Stimulated activated CD4-positive, alpha-beta T cell treated with anti-CD3 and anti-CD28 coated beads, Interleukin-1b, Interleukin-23, amount 100 ng/mL, for 24 hours (primary cell): ENCODE measurements around the gene ATP6V0B.
A peak's percentile ranks its signal among the peaks of the same experiment; 100 is the strongest.

Source experiments
- DNase-seq, 4 experiments: peaks; one replicate each; pipeline ENCODE4 v3.0.0-alpha.2; 2020; ENCODE audit warnings: low read depth in 4 of 4, low spot score in 1 of 4

Gene ATP6V0B

DNA sequence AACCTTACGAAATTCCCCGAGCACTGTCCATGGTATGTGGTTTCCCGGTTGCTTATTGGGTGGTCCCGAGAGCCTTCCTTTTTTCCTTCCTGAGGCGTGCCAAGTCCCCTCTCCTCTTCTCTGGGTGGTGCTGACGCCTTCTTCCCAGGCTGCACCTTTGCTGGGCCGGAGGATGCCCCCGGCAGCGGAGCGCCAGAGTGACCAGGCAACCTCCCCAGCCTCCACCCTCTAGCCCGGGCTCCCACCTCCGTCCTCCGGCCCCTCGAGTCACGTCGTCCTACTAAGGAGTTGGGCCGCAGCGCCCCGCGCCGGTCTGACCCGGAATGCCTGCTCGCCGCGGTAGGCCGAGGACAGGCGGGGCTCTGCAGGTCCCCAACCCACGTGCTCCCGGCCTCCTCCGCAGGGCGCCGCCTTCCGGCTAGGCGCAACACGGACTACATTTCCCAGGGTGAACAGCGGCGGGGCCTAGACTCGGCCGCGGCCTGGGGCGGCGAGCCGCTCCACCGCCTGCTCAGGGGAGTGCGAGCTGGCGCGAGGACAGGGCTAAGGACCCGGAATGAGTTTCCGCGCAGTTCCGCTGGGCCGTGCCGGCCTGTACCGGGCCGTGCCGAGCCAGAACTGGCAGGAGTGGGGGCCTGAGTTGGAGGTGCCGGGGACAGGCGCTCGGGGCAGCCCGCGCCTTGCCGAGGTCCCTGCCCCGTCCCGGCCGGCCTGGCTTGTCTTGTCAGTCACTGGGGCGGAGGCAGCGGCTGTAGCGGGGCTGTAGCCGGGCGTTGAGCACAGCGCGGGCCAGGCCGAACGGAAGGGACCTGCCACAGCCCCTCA, 28.3 kb upstream of the ATP6V0B start, which contains the start of gene IPO13:
Gene IPO13, plus strand, starts transcription at position 715 of the 825 bp plus-strand sequence. CDS start 651 bp downstream, outside the sequence.
- peak; percentile 89 to 93 (median 90) for DNase-seq

DNA sequence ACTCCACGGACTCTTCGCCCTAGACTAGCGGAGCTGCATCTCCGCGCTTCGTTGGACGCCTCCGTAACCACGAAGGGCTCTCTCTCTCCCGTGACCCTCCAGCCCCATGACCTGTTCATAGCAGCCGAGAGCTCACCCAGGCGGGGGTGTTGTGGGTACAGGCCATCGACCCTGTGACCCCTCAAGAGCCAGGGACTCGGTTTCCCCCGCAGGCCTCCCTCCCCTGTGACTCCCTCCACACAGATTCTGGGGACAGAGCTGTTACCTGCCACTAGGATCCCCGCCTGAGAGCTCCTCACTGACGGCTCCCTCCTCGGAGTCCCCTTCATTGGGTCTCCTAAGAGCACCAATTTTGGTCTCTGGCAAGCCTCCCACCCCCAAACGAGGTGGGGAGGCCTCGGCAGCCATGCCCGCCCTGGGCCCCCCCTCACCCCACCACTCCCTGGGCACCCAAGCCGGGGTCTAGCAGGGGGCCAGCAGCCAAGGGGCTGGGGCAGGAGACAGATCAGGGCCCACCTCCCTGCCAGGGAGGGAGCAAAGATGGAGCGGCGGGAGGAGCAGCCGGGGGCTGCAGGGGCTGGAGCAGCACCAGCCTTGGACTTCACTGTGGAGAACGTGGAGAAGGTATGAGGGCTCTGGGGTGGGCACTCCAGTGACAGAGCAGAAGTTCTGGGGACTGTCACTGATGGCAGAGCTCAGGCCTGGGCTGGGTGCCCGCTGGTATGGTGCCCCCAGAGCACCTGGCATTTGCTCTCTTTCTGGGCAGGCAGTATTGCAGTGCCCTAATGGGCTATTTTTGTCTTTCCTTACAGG, 27.5 kb upstream of the ATP6V0B start:
- DNase-seq: no peak

DNA sequence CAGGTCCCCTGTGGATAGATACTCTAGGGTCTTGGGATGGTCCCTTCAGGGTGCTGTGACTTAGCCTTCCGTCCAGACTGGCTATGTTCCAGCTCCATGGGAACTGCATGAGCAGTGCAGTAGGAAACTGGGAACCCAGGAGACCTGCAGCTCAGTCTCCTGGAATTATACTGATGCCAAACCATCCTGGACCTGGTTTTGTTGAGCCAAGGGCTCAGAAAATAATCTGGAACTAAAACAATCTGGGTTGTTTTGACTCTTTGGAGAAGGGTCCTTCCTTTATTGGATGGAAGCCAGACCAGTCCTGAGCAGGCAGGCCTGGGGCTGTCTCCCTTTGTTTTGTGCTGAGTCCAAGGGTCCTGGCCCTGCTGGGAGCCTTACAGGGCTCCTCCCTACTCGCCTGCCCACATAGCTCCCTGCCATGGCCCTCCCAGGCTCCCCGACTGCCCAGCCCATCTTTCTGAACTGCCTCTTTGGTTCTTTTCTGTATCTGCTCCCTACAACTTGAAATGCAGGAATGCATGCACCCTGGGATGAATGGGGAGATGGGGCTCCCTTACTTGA, 26.8 kb upstream of the ATP6V0B start:
- DNase-seq: no peak

DNA sequence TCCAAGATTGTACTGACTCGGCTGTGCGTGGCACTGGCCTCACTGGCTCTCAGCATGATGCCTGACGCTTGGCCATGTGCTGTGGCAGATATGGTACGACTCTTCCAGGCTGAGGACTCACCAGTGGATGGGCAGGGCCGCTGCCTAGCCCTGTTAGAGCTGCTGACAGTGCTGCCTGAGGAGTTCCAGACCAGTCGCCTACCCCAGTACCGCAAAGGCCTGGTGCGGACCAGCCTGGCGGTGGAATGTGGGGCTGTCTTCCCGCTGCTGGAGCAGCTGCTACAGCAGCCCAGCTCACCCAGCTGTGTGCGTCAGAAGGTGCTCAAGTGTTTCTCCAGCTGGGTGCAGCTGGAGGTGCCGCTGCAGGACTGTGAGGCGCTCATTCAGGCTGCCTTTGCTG, 25.1 kb upstream of the ATP6V0B start:
- DNase-seq: no peak

DNA sequence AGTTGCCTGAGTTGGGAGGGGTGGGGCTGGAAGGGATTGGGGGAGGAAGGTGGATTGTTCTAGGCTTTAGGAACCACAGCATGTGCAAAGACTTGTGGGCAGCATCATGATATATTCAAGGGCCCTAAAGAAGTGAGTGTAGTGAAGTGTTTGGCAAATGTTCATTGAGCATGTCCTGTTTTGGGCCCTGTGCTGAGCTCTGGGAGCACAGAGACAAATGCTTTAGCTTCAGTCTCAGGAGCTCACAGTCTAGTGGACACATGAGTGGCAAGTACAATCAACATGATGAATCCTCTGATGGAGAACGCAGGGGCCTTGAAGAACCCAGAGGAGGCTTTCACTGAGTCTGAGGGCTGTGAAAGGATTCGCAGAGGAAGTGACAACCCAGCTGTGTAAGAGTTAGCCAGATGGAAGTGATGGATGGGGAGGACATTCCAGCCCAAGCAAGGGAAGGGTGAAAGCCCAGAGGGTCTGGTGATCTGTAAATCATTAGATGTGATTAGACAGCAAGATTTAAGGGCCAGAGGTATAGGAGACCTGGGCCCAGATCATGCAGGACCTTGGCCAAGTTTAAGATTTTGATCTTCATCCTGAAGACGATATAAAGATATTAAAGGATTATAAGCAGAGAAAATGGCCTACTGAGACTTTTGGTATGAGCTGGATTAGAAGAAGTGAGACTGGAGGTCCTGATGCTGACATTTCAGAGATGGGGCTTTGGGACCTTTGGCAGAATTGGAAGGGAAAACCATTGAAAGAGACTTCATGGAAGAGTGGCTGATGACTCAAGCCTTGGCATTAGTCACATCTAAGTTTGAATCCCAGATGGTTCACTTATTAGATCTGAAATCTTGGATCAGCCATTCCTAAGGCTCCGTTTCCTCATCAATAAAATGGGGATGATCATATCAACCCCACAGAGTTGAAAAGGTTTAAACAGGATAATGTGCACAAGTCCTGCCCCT, 23.5 kb upstream of the ATP6V0B start:
- DNase-seq: no peak

DNA sequence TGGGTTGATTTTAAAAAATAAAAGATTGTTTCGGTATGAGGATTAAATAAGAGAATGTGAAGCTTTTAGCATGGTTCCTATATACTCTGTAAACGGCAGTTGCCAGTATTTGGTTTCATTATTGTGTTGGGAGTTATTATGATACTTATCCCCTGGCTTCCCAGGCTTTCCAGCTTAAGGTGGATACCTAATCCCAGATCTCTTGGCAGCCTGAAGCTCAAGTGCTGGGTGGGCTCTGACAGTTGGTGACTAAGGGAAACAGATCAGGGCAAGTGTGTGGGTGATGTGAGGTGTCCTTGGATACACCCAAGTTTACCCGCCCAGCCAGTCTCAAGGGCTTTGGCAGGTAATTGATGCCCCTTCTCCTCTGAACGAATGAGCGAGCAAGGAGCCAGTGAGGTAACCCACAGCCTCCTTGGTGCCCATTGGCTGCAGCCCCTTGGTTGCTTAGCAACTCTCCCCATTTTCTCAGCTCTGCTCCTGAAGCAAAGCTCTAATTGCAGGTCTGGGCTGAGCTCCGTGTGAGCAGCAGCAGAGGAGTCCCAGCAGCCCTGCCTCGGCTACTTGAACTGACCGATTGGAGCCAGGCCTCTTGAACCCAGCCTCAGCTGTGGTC, 21.9 kb upstream of the ATP6V0B start:
- no peak for DNase-seq

DNA sequence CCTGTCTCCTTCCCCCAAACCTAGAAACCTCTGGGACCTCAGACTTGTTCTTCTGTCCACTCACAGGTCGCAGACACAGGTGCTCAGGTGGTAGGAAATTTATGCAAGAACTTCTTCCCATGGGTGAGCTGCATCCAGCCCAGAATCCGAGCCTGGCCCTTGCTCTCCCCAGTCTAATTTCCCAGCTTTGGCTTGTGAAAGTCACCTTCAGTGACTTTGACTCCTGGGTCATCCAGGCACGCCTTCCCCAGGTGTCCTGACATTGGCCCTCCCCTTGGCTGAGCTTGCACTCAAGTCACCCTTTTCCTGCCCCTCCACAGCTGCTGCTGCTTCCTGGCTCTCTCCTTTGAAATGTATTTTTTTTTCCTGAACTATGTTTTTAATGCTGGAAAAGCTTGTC, 21.4 kb upstream of the ATP6V0B start:
- DNase-seq: no peak

DNA sequence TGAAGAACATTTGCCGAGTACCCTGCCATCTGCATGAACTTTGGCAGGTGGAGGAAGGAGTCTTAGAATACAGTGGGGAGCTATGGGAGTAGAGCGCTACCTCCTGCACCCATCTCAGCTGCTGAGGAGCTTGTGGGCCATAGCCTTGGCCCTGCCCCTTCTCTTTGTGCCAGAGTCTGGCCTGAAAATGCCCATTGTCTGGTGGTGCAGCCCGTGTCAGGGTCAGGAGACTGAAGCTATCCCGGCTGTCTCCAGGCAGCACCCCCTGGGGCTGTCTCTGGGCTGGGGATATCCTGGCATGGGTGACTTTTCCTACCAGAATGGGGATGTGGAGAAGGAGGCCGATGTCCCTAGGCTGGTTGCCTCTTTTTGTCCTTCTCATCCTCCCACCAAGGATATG, 20.7 kb upstream of the ATP6V0B start:
- no peak for DNase-seq

DNA sequence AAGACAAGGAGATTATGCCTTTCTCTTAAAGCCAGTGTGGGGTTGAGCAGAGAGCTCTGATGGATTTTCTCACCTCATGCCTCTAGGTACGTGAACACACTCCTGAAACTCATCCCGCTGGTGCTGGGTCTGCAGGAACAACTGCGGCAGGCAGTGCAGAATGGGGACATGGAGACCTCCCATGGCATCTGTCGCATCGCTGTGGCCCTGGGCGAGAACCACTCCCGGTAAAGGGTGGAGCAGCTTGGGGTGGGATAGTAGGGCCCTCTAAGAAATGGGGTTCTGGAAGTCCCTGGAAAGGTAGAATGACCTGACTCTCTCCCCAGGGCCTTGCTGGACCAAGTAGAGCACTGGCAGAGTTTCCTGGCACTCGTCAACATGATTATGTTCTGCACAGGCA, 18.5 kb upstream of the ATP6V0B start:
- no peak for DNase-seq

DNA sequence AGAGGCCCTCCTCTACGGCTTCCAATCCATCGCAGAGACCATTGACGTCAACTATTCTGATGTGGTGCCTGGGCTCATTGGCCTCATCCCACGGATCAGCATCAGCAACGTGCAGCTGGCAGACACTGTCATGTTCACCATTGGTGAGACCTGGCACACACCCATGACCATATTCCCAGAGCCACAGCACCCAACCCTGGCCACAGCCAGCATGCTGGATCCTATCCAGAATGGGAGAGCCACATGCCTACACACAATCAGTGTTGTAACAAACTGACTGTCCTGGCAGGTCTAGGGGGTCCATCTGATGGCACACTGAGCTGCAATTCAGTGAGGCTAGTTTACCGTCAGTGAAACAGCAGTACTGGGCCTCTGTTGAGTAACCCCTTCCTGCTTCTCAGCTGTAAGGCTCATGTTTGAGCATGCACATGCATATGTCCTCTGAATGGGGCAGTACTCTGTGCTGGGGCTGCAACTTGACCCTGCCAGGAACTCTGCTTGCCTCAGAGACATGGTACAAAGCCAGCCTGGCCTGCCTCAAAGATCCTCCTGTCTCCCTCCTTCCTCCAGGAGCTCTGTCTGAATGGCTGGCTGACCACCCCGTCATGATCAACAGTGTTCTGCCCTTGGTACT, 17.2 kb upstream of the ATP6V0B start:
- no peak for DNase-seq

DNA sequence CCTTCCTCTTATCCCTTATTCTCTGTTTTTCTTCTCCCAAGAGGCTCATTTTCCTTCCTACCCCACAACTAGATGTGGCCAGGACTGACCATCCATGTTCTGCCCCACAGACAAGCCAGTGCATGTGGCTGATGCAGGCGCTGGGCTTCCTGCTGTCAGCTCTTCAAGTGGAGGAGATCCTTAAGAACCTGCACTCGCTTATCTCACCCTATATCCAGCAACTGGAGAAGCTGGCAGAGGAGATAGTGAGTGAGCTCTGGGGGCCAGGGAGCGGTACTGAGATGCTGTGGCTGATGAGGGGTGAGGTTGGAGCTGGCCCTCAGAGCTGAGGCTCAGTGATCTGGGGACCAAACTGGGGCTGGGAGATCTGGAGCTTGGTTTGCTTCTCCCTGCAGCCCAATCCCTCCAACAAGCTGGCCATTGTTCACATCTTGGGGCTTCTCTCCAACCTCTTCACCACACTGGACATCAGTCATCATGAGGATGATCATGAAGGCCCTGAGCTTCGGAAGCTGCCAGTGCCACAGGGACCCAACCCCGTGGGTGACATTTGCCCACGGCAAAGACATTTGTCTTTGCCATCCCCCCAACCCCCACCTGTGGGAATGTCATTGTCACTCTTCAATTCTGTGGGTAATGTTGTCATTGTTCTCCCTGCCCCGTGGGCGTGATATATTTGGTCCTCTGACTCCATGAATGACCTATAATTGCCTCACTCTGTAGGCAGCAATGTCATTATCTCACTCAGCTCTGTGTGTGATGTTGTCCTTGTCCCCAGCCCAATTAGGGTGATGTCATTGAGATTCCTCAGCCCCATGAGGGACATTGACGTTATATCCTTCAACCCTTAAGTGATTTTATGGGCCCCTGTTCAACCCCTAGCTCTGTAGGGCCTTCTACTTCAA, 16.2 kb upstream of the ATP6V0B start:
- no peak for DNase-seq

DNA sequence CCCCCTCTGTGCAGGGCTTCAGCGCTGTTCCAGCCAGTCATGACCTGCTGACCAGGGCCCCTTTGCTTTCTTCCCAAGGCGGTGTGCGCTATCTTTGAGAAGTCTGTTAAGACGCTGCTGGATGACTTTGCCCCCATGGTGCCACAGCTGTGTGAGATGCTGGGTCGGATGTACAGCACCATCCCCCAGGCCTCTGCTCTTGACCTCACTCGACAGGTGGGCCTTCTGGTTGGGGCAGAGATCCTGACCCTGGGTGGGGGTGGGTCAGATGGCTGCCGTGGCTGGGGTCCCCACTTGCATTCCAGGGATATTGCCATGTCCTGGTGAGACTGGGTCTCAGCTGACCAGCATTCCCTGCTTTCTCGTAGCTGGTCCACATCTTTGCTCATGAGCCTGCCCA, 14.0 kb upstream of the ATP6V0B start:
- no peak for DNase-seq

DNA sequence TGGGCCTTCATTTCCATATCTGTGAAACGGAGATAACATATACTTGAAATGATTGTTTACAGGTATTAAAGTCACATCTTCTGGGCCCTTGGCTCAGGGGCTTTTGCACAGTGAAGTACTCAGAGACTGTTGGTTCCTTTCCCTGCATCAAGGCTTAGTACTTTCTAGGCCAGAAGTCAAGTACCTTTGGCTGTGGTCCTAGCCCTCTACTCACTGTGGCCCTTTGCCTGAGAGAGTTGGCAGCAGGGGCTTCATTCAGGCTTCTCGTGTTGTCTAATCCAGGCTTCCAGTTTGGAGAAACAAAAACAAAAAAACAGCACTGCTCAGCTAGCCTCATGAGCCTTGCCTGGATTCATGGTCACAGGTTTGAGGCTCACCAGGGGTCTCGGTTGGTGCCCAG, 13.1 kb upstream of the ATP6V0B start:
- DNase-seq: no peak

DNA sequence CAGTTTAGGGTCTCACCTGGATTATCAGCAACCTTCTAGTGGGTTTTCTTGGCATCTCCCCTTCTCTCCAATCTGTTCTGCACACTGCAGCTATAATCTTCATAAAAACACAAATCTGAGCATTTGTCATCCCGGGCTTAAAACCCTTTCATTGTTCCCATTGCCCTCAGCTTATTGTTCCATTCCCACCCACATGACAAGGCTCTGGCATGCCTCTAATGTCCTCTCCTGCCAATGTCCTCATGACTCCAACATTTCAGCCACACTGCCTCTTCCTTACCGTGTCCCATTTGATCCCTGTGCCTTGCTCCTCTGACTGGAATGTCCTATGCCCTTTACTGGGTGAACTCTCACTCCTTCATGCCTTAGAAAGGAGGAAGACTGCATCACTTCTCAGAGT, 12.4 kb upstream of the ATP6V0B start:
- no peak for DNase-seq

DNA sequence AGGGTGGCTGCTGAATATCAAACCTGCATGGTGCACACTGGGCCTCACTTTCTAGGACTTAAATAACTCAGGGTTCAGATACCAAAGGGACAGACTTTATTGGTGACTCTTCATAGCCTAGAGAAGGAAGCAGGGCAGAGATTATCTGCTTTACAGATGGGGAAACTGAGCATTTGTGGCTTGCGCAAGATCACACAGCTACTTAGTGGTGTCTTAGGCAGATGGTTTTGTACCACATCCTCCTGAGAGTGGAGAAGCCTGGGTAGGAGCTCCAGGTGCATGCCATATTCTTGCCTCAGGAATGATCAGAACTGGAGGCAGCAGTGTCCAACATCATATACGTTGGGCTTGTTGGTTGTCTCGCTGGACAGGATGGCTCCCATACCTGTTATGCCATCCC, 11.8 kb upstream of the ATP6V0B start:
- no peak for DNase-seq

DNA sequence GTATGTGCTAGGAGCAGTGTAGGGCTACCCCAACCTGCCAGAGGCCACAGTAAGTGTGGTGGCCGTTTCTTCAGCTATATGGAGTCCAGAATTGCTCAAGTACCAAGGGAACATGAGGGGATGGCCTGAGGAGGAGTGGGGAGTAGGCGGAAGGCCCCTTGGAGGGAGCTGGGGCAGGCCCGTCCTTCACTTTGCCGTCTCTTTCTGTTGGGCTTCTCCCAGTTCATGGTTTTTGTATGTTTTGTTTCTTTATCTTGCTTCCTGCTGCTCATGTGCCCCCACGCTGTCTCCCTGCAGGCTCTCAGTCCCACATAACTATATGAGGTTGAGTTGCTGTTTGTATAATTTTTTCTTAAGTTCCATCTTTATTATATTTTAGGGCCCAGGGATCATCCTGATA, 10.9 kb upstream of the ATP6V0B start:
- DNase-seq: no peak

DNA sequence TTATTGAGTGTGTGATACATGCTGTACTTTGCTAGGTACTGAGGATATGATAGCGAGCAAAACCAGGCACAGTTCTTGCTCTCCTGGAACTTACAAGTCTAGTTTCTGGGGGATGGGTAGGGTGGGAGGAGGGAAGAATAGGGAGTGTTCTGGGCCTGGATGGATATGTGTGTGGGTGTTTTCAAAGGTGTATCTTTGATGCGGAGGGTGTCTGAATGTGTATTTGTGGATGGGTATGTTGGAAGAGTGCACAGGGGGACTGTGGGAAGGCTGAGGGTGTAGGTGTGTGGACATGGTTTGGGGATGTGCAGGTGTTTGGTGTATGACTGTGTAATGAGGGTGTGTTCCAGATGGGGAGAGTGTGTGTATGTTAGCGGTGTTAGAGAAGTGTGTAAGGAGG, 9.4 kb upstream of the ATP6V0B start:
- no peak for DNase-seq

DNA sequence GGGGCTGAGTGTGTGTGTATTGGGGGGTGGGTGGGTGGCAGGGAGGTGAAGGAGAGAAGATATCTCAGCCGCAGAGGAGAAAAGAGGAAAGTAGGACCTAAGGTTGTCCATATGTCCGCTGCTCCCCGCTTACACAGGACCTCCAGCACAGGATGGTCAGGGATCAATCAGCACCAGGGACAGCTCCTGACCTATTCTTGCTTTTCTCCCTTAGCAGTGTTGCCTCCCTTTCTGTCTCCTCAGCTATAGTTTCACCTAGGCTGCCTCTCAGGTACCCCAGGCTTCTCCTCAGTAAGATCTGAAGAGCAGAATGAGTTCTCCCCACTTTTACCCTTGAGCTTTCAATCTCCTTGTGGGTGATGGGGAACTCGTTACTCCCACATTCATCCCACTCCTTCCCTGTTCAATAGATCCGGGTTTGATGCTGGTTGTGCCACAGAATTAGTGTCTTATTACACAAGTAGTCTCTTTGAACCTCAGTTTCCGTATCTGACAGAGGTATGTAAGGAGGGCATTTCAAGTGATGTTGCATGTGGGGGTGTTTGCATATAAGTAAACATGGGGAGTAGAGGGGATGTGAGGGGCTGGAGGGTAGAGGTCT, 6.3 kb upstream of the ATP6V0B start:
- DNase-seq: no peak

DNA sequence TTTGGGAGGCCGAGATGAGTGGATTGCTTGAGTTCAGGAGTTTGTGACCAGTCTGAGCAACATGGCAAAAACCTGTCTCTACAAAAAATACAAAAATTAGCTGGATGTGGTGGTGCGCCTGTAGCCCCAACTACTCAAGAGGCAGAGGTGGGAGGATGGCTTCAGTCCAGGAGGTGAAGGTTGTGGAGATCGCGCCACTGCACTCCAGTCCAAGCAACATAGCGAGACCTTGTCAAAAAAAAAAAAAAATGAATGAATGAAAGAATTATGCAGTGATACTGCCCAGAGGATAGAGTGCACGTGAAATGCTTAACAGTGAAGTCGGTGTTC, 5.4 kb upstream of the ATP6V0B start:
- no peak for DNase-seq
